GM23338 (cell line): ENCODE measurements around the gene ANKRD1. TPM values are rescaled to one million over a fixed set of nuclear protein-coding genes. Genes with fewer than 3 reads are reported as not detected.

ENCODE experiments used
- ATAC-seq: fragments of 200-7000 bp; cut with Tn5 transposase; 3 replicates; pipeline ENCODE4 v1.9.1; 2020
- DNase-seq: peaks from one replicate; pipeline ENCODE4 v3.0.0-alpha.2; 2015; ENCODE audit warnings: low spot score
- H2AFZ ChIP-seq: fragments of 200-600 bp; sonication (generic); 2 replicates; pipeline ENCODE4 v1.8.0; 2016; ENCODE audit warnings: antibody characterized with exemption, mild to moderate bottlenecking, moderate library complexity
- H3F3A ChIP-seq: fragments of 200-600 bp; sonication (generic); replicated peaks from 2 replicates; pipeline ENCODE4 v1.8.0; 2017; ENCODE audit warnings: antibody characterized with exemption, mixed run types, low read depth
- H3K27ac ChIP-seq: fragments of 200-600 bp; sonication (generic); 2 replicates; pipeline ENCODE4 v1.6.1; 2016; ENCODE audit warnings: low read depth
- H3K27me3 ChIP-seq: fragments of 200-600 bp; sonication (generic); 2 replicates; pipeline ENCODE4 v1.8.0; 2016; ENCODE audit warnings: mild to moderate bottlenecking, mixed run types, moderate library complexity; ENCODE audit not compliant: insufficient read depth
- H3K36me3 ChIP-seq: fragments of 200-600 bp; sonication (generic); 2 replicates; pipeline ENCODE4 v1.8.0; 2016; ENCODE audit warnings: mild to moderate bottlenecking; ENCODE audit not compliant: insufficient read depth
- H3K4me1 ChIP-seq: fragments of 200-600 bp; sonication (generic); 2 replicates; pipeline ENCODE4 v1.8.0; 2016; ENCODE audit warnings: mild to moderate bottlenecking, moderate library complexity; ENCODE audit not compliant: insufficient read depth
- H3K4me2 ChIP-seq: fragments of 200-600 bp; sonication (generic); 2 replicates; pipeline ENCODE4 v1.7.1; 2017; ENCODE audit warnings: mixed run types
- H3K4me3 ChIP-seq: fragments of 200-600 bp; sonication (generic); 2 replicates; pipeline ENCODE4 v1.6.1; 2016; ENCODE audit warnings: mixed run types
- H3K79me2 ChIP-seq: fragments of 200-600 bp; sonication (generic); replicated peaks from 2 replicates; pipeline ENCODE4 v1.8.0; 2017; ENCODE audit warnings: mild to moderate bottlenecking; ENCODE audit not compliant: insufficient read depth
- H3K9me2 ChIP-seq: fragments of 200-600 bp; sonication (generic); 2 replicates; pipeline ENCODE4 v1.8.0; 2017; ENCODE audit not compliant: insufficient read depth
- H4K20me1 ChIP-seq: fragments of 200-600 bp; sonication (generic); replicated peaks from 2 replicates; pipeline ENCODE4 v1.8.0; 2017; ENCODE audit warnings: mild to moderate bottlenecking; ENCODE audit not compliant: insufficient read depth
- H3K27ac Mint-ChIP-seq: 2 replicates; pipeline ENCODE4 v1.8.0; 2020; ENCODE audit warnings: inconsistent platforms, mild to moderate bottlenecking, moderate library complexity, mixed read lengths
- H3K27me3 Mint-ChIP-seq: 3 replicates; pipeline ENCODE4 v1.8.0; 2022; ENCODE audit warnings: low read depth, mild to moderate bottlenecking, moderate library complexity, mixed read lengths, inconsistent platforms; ENCODE audit not compliant: insufficient read depth, poor library complexity
- H3K36me3 Mint-ChIP-seq: 3 replicates; pipeline ENCODE4 v1.8.0; 2021; ENCODE audit warnings: low read depth, mild to moderate bottlenecking, inconsistent platforms, moderate library complexity, mixed read lengths
- H3K4me1 Mint-ChIP-seq: 3 replicates; pipeline ENCODE4 v1.8.0; 2020; ENCODE audit warnings: mild to moderate bottlenecking, inconsistent platforms, mixed read lengths
- H3K4me3 Mint-ChIP-seq: 3 replicates; pipeline ENCODE4 v1.8.0; 2021; ENCODE audit warnings: moderate library complexity, mild to moderate bottlenecking, inconsistent platforms, mixed read lengths
- H3K9me3 Mint-ChIP-seq: 3 replicates; pipeline ENCODE4 v1.8.0; 2020; ENCODE audit warnings: moderate library complexity, mild to moderate bottlenecking, inconsistent platforms, mixed read lengths
- CREB1 ChIP-seq: fragments of 250-450 bp; sonication (Bioruptor Pico); IDR thresholded peaks from 2 replicates; pipeline ENCODE4 v1.5.0; 2020; ENCODE audit warnings: low read depth, mild to moderate bottlenecking, moderate library complexity
- CTCF ChIP-seq, 2 experiments: fragments of 200-600 bp in 1 of 2; sonication (generic) in 1 of 2; conservative IDR thresholded peaks; 2 replicates each; pipeline versions ENCODE4 v1.5.1 to v1.6.1; 2016 to 2017; ENCODE audit warnings: antibody characterized with exemption in 2 of 2, low read depth in 2 of 2, mild to moderate bottlenecking in 2 of 2, moderate library complexity in 1 of 2
- EZH2 ChIP-seq: fragments of 200-600 bp; sonication (generic); IDR thresholded peaks from one replicate; pipeline ENCODE4 v1.8.0; 2017; ENCODE audit warnings: antibody characterized with exemption, mild to moderate bottlenecking, low read depth; ENCODE audit not compliant: unreplicated experiment
- EZH2phosphoT487 ChIP-seq: fragments of 200-600 bp; sonication (generic); IDR thresholded peaks from one replicate; pipeline ENCODE4 v1.8.1; 2018; ENCODE audit warnings: antibody characterized with exemption; ENCODE audit not compliant: unreplicated experiment
- JUNB ChIP-seq: IDR thresholded peaks from one replicate; pipeline ENCODE4 v1.6.1; 2016; ENCODE audit warnings: antibody characterized with exemption; ENCODE audit not compliant: unreplicated experiment
- NANOG ChIP-seq: IDR thresholded peaks from 2 replicates; pipeline ENCODE4 v1.6.1; 2016; ENCODE audit warnings: antibody characterized with exemption, borderline replicate concordance
- POLR2AphosphoS5 ChIP-seq: IDR thresholded peaks from 2 replicates; pipeline ENCODE4 v1.6.1; 2016; ENCODE audit warnings: antibody characterized with exemption, low read depth
- REST ChIP-seq: IDR thresholded peaks from one replicate; pipeline ENCODE4 v1.6.1; 2018; ENCODE audit warnings: antibody characterized with exemption; ENCODE audit not compliant: unreplicated experiment
- STAT1 ChIP-seq: IDR thresholded peaks from one replicate; pipeline ENCODE4 v1.6.1; 2016; ENCODE audit warnings: antibody characterized with exemption; ENCODE audit not compliant: unreplicated experiment
- ZNF114 ChIP-seq: fragments of 250-450 bp; sonication (Bioruptor Pico); IDR thresholded peaks from 2 replicates; pipeline ENCODE4 v1.5.0; 2020; ENCODE audit warnings: mild to moderate bottlenecking, moderate library complexity
- ZNF331 ChIP-seq: fragments of 250-450 bp; sonication (Bioruptor Pico); IDR thresholded peaks from 2 replicates; pipeline ENCODE4 v1.5.0; 2020; ENCODE audit warnings: low read depth, mild to moderate bottlenecking, moderate library complexity
- polyA plus RNA-seq: library from polyadenylated mRNA; unstranded; fragments of >200 nt; fragmentation: Nextera tagmentation; extraction: Ambion mirVana; gene quantifications from 2 replicates; pipeline ENCODE4 v1.2.1, GENCODE V29; 2016
- total RNA-seq: library from RNA; depleted of rRNA; stranded (reverse); fragments of >200 nt; shearing (Covaris generic); gene quantifications from 2 replicates; pipeline ENCODE4 v1.2.3, GENCODE V29; 2014

The ANKRD1 gene
- total and polyA plus RNA-seq, 2 experiments from 2014 or later = 0.10 TPM; not detected in 1

- Mint-ChIP-seq H3K4me1 (peaks cover 2% of the 10 kb centered on the region; the same call in 1 of the 3 replicates), H3K27ac (no peak overlapping the region), H3K27me3 (peaks cover 2% of the 10 kb centered on the region), H3K4me3 (no peak overlapping the region), H3K36me3 (peaks cover 52% of the 10 kb centered on the region), H3K9me3 (no peaks in the 10 kb centered on the region)
- H2AFZ ChIP-seq = no peak overlapping the region
- H3K9me2 ChIP-seq = no peaks in the 10 kb centered on the region
- H3K27me3 ChIP-seq = no peaks in the 10 kb centered on the region
- H3K4me2 ChIP-seq = no peak overlapping the region
- no peaks in the 10 kb centered on the region for H3K79me2 ChIP-seq
- no peak for ATAC-seq
- no peaks in the 10 kb centered on the region for H3K4me1 ChIP-seq
- no peak for DNase-seq
- H3K36me3 ChIP-seq = peaks cover 31% of the 10 kb centered on the region
- H3K27ac ChIP-seq = no peak overlapping the region
- peaks cover 18% of the 10 kb centered on the region; the same call in 1 of the 2 replicates for H4K20me1 ChIP-seq
- no peak overlapping the region for H3K4me3 ChIP-seq
- TF ChIP-seq ZNF114 (CRISPR knock-in tag) (no peak), CTCF (conservative IDR thresholded peaks at IDR 0.05; ENCODE audit: low read depth in 2 of 2) (no peak), CREB1 (no peak), EZH2 (no peak)
- H3F3A ChIP-seq = no peaks in the 10 kb centered on the region
These were observed 33.3 kb downstream of the ANKRD1 start for GRCh38 chr10:90887555-90887954.

GRCh38 chr10:90885176-90885575 lies 35.7 kb downstream of the ANKRD1 start:
- H3F3A ChIP-seq = no peaks in the 10 kb centered on the region
- Mint-ChIP-seq H3K4me1 (no peaks in the 10 kb centered on the region), H3K27me3 (peaks cover 2% of the 10 kb centered on the region), H3K4me3 (no peak overlapping the region), H3K27ac (no peak overlapping the region), H3K36me3 (peaks cover 59% of the 10 kb centered on the region), H3K9me3 (no peaks in the 10 kb centered on the region)
- H3K27me3 ChIP-seq = no peaks in the 10 kb centered on the region
- H3K27ac ChIP-seq = no peak overlapping the region
- peaks cover 20% of the 10 kb centered on the region for H4K20me1 ChIP-seq
- no peak overlapping the region for H2AFZ ChIP-seq
- DNase-seq (no peak), ATAC-seq (no peak)
- H3K4me1 ChIP-seq = no peaks in the 10 kb centered on the region
- H3K9me2 ChIP-seq = no peaks in the 10 kb centered on the region
- H3K36me3 ChIP-seq = peaks cover 35% of the 10 kb centered on the region
- no peaks in the 10 kb centered on the region for H3K79me2 ChIP-seq
- no peak overlapping the region for H3K4me3 ChIP-seq
- no peak overlapping the region for H3K4me2 ChIP-seq
- no peak for TF ChIP-seq NANOG
- TF ChIP-seq ZNF114 (CRISPR knock-in tag) = no peak
- no peak for TF ChIP-seq EZH2
- no peak for TF ChIP-seq REST
- TF ChIP-seq JUNB = no peak
- no peak for TF ChIP-seq EZH2phosphoT487
- TF ChIP-seq STAT1 = no peak
- TF ChIP-seq ZNF331 (CRISPR knock-in tag) = no peak
- no peak for TF ChIP-seq POLR2AphosphoS5
- no peak for TF ChIP-seq CTCF (conservative IDR thresholded peaks at IDR 0.05; ENCODE audit: low read depth in 2 of 2)
